GM18519 (cell line): ENCODE measurements around the gene SULT1A2.
"Not testable (repeated sequence)": the region's sequence is repeated elsewhere in the genome, so short reads cannot be mapped to it uniquely, and the experiment has no call there.

Experiments
- ATAC-seq: cut with Tn5 transposase; IDR thresholded peaks from one replicate; pipeline ENCODE4 v1.9.1; 2021; ENCODE audit warnings: mild to moderate bottlenecking, moderate library complexity; ENCODE audit not compliant: unreplicated experiment, low FRiP score

The SULT1A2 gene

GRCh38 chr16:28609631-28610594, 13.1 kb upstream of the SULT1A2 start, which contains the start of gene SULT1A1:
Gene SULT1A1 (minus strand): TSS chr16:28610044. CDS start chr16:28608855, 1,189 bp downstream.
- no peak for ATAC-seq

GRCh38 chr16:28608867-28609596, 12.2 kb upstream of the SULT1A2 start:
- not testable (repeated sequence) for ATAC-seq

- ATAC-seq = not testable (repeated sequence)
Observed at GRCh38 chr16:28608496-28608808, 11.6 kb upstream of the SULT1A2 start.

- not testable (repeated sequence) for ATAC-seq
Observed at GRCh38 chr16:28607681-28608495, 11.0 kb upstream of the SULT1A2 start.

- ATAC-seq = no peak
Observed at GRCh38 chr16:28607116-28607623, 10.3 kb upstream of the SULT1A2 start.

GRCh38 chr16:28606291-28607115, 9.7 kb upstream of the SULT1A2 start:
- ATAC-seq = no peak

- no peak for ATAC-seq
Observed at GRCh38 chr16:28604186-28604565, 7.3 kb upstream of the SULT1A2 start.

GRCh38 chr16:28603381-28604185, 6.7 kb upstream of the SULT1A2 start:
- no peak for ATAC-seq

- ATAC-seq = no peak
Observed at GRCh38 chr16:28602529-28602928, 5.7 kb upstream of the SULT1A2 start.

- ATAC-seq = not testable (repeated sequence)
Observed at GRCh38 chr16:28602062-28602461, 5.2 kb upstream of the SULT1A2 start.

- not testable (repeated sequence) for ATAC-seq
Observed at GRCh38 chr16:28601589-28601988, 4.7 kb upstream of the SULT1A2 start.

GRCh38 chr16:28600965-28601364, 4.1 kb upstream of the SULT1A2 start:
- not testable (repeated sequence) for ATAC-seq

GRCh38 chr16:28599377-28600285, 2.8 kb upstream of the SULT1A2 start:
- not testable (repeated sequence) for ATAC-seq

- ATAC-seq = no peak
Observed at GRCh38 chr16:28597692-28598261, 927 bp upstream of the SULT1A2 start.

GRCh38 chr16:28596115-28596630, 677 bp downstream of the SULT1A2 start:
- ATAC-seq = no peak

- ATAC-seq = not testable (repeated sequence)
Observed at GRCh38 chr16:28595451-28595850, 1.4 kb downstream of the SULT1A2 start.

- no peak for ATAC-seq
Observed at GRCh38 chr16:28592979-28593553, 3.8 kb downstream of the SULT1A2 start.
